GM10266 (cell line): ENCODE data around the gene DFFA.

Experiments
- DNase-seq: peaks from one replicate; pipeline ENCODE4 v3.0.0; 2012; ENCODE audit errors: extremely low spot score
- CTCF ChIP-seq: IDR thresholded peaks from 2 replicates; pipeline ENCODE4 v1.5.1; 2012; ENCODE audit warnings: mild to moderate bottlenecking, low read depth; ENCODE audit not compliant: control insufficient read depth, insufficient read depth; ENCODE audit errors: missing control alignments

DFFA gene

GRCh38 chr1:10446790-10447422 lies 25.4 kb downstream of the DFFA start:
- TF ChIP-seq CTCF: no peak
- DNase-seq: no peak

DNA sequence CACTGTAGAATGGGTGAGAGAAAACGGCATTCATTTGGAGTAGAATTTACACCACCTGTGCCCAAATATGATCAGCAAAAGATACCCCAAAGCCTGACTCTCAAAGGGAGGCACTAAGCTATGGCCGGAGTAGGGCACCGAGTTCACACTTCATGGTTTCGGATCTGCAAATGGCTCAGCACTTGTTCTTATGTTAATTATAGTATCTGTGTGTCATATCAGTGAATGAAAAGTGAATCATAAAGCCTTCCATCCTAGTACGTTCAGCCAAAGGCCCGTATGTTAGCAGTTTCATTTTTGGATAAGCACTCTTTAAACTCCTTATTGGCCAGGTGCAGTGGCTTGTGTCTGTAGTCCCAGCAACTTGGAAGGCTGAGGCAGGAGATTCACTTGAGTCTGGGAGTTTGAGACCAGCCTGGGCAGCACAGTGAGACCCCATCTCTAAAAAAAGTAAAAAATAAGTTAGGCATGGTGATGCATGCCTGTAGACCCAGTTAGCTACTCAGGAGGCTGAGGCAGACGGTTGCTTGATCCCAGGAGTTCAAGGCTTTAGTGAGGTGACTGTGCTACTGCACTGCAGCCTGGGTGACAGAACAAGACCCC lies 27.4 kb downstream of the DFFA start:
- no peak for DNase-seq
- TF ChIP-seq CTCF: no peak

- no peak for TF ChIP-seq CTCF
- no peak for DNase-seq
These were observed 28.1 kb downstream of the DFFA start for GRCh38 chr1:10444248-10444647.

DNA sequence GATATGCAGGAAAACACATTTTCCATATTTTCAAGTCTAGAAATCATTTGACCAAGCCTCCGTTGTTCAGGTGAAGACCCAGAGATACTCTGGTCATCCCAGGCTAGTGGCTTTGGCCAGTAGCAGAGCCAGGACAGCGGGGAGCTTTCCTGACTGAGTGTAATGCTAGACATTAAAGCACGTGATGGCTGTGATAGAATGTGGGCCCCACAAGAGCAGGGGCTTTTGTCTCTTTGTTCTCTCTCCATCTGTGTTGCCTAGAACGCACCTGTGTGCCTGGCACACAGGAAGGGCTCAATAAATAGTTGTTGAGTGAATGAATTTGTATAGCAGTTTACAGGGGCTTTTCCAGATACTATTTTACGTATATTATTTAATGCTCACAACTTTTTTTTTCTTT lies 31.5 kb downstream of the DFFA start:
- DNase-seq: no peak
- no peak for TF ChIP-seq CTCF

GRCh38 chr1:10440305-10440704 lies 32.0 kb downstream of the DFFA start:
- TF ChIP-seq CTCF: no peak

GRCh38 chr1:10438677-10439163 lies 33.6 kb downstream of the DFFA start:
- DNase-seq: no peak
- no peak for TF ChIP-seq CTCF

More at GRCh38 chr1:10440305-10440704, 32.0 kb downstream of the DFFA start:
- DNase-seq: no peak

GRCh38 chr1:10437052-10437451 lies 35.3 kb downstream of the DFFA start:
- DNase-seq: no peak
- no peak for TF ChIP-seq CTCF
